IPS-20b (cell line): Measurements from ENCODE around the gene ANXA10.

Experiments used
- H3K27ac ChIP-seq: one replicate; pipeline ENCODE4 v1.5.1; 2013; ENCODE audit warnings: low read length
- H3K27me3 ChIP-seq: 2 replicates; pipeline ENCODE4 v1.6.1; 2013; ENCODE audit warnings: mild to moderate bottlenecking, low read length, inconsistent platforms; ENCODE audit not compliant: insufficient read depth
- H3K36me3 ChIP-seq: 2 replicates; pipeline ENCODE4 v1.6.1; 2013; ENCODE audit warnings: low read depth, mild to moderate bottlenecking, inconsistent platforms, low read length, moderate library complexity; ENCODE audit not compliant: insufficient read depth
- H3K4me1 ChIP-seq: 2 replicates; pipeline ENCODE4 v1.6.1; 2013; ENCODE audit warnings: mild to moderate bottlenecking, control low read depth, inconsistent platforms, low read length, moderate library complexity; ENCODE audit not compliant: insufficient read depth
- H3K4me3 ChIP-seq: 2 replicates; pipeline ENCODE4 v1.5.1; 2013; ENCODE audit warnings: mild to moderate bottlenecking, low read length, inconsistent platforms
- H3K9ac ChIP-seq: 2 replicates; pipeline ENCODE4 v1.6.1; 2013; ENCODE audit warnings: low read depth, mild to moderate bottlenecking, inconsistent platforms, low read length, moderate library complexity
- H3K9me3 ChIP-seq: 2 replicates; pipeline ENCODE4 v1.6.1; 2013; ENCODE audit warnings: mild to moderate bottlenecking, low read depth, low read length, inconsistent platforms; ENCODE audit not compliant: insufficient read depth

ANXA10 gene

DNA sequence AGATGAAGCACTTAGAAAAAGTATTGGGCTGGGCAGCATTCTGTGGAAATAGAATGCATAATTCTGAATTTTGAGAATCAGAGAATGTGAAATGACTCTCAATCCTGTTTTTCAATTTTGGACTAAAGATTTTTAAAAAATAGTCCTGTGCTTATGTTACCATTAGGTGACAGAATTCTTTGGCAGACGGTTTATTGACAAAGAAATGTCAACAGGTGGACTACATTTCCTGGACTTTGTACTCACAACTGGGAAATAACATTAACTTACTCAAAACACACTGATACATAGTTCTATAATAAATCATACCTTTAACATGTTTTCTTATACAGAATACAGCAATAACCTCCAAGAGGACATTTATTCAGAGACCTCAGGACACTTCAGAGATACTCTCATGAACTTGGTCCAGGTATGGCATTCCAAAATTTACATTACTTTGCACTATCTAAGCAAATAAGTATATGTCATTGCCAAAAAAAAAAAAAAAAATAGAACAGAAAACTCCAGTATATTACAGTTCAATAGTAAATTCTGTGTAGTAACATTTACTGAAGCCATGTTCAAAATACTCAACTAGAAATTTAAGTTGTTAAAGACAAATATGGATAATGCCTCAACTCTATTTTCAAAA, 72.7 kb downstream of the ANXA10 start:
- no peak overlapping the region for H3K27ac ChIP-seq
- H3K9me3 ChIP-seq: peaks cover 2% of the 10 kb centered on the region; the same call in 1 of the 2 replicates
- H3K4me1 ChIP-seq: no peaks in the 10 kb centered on the region; the same call in 1 of the 2 replicates
- H3K27me3 ChIP-seq: no peaks in the 10 kb centered on the region
- no peak overlapping the region for H3K4me3 ChIP-seq
- H3K36me3 ChIP-seq: no peaks in the 10 kb centered on the region
- no peak overlapping the region for H3K9ac ChIP-seq

DNA sequence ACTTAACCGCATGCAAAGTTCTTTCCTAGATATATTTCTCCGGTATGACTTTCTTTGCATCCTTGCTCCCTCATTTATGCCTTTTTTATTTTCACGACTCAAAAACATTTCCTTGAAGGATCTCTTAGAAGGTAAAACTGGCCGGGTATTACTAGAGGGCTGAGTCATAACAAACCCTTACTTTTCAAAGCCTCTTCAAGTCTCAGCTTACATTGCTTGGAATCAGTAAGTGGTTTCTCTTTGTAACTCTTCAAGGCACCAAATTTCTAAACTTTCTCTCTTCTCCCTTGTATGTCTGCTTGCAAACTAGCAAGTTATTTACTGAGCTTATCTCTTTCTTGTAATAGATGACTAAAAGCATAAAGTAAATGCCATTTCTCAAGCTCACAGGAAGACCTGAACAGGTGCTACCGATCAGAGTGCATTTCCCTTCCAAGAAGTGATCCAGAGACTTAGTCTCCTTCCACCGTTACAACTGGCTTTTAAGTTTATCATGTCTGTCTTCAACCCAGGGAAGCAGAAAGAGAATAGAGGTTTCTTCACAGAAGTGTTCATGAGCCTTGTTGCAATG, 75.5 kb downstream of the ANXA10 start:
- no peak overlapping the region for H3K4me3 ChIP-seq
- no peaks in the 10 kb centered on the region for H3K27me3 ChIP-seq
- H3K27ac ChIP-seq: no peak overlapping the region
- peaks cover 7% of the 10 kb centered on the region; the same call in 1 of the 2 replicates for H3K4me1 ChIP-seq
- no peaks in the 10 kb centered on the region for H3K9me3 ChIP-seq
- no peak overlapping the region for H3K9ac ChIP-seq
- H3K36me3 ChIP-seq: no peaks in the 10 kb centered on the region

DNA sequence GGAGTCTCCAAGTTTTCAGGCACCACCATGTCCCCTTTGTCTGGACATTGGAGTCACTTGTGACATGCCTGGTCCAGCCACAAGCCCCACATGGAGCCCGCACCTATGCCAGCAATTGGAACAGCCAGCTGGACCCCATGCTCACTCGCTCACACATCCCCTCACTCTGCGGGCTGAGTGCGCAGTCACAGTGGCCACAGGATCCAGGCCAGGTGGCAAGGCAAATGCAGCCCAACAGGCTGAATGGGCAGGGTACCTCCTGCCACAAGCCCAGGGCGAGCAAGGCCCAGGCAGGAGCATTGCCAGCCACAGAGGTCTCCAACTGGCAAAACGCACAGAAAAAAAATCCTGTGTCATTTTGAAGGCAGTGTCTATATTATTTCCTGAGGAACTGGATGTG, 82.0 kb downstream of the ANXA10 start:
- Histone ChIP-seq H3K9ac (no peak overlapping the region), H3K27me3 (no peaks in the 10 kb centered on the region), H3K4me1 (peaks cover 7% of the 10 kb centered on the region; the same call in 1 of the 2 replicates), H3K4me3 (no peak overlapping the region), H3K36me3 (no peaks in the 10 kb centered on the region), H3K27ac (no peak overlapping the region), H3K9me3 (no peaks in the 10 kb centered on the region)

DNA sequence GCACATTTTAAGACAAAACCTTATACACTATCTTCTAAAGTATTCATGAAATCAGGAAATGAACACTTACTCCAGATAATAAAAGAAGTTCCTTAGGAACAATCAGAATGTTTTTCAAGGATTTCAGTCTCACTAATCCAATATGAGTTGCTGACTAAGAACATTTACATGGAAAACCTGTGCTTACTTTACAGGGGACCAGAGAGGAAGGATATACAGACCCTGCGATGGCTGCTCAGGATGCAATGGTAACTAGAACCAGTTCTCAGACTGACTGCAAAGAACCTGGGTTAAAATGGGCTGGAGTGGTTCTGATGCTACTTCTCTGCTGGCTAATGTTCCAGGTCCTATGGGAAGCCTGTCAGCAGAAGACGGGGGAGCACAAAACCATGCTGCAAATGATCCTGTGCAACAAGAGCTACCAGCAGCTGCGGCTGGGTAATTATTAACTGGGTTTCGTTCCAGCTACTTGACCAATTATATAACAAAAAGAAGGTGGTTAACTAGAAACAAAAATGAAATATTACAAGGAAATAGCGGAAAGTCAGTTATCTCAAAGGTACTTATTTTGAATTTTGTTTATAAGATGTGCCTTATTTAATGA, 85.3 kb downstream of the ANXA10 start:
- H3K27me3 ChIP-seq: no peaks in the 10 kb centered on the region
- H3K36me3 ChIP-seq: no peaks in the 10 kb centered on the region
- H3K9me3 ChIP-seq: no peaks in the 10 kb centered on the region
- H3K9ac ChIP-seq: no peak overlapping the region
- no peak overlapping the region for H3K4me3 ChIP-seq
- no peaks in the 10 kb centered on the region for H3K4me1 ChIP-seq
- no peak overlapping the region for H3K27ac ChIP-seq

DNA sequence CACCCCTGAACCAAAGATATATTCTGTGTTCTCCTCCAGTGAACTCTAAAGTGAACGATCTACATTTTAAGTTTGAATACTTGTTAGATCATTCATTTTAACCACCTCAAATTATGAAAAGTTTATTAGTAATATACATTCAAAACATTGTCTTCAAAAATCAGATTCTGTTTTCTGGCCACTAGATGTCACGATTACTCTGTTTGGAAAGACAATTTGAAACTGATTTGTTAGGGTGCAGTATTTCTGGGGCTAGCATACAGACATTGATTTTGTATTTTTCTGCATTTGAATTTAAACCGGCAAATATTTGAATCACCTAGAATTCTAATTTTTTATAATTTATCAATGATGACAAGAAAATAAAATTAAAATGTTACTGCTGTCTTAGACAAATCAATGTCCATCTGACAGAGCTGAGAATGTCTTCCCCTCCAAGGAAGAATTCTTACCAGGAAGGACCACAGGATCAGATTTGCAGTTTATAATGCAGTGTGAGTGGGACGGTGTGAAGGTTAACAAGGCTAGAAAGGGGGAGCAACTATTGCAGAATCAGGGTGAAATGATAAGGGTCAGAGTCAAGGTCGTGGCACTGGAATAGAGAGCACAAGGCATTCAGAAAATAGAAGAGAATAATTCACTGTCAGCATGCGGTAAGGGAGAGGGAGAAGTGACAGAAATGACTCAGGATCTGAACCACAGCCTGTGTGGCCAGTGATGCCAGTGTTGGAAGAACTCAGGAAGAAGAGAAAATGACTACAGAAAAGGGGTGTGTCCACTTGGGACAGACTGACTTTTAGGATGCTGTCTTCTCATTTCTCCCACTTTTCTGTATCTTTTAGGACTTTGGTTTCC, 91.6 kb downstream of the ANXA10 start:
- H3K4me3 ChIP-seq: no peak overlapping the region
- H3K27ac ChIP-seq: no peak overlapping the region
- no peaks in the 10 kb centered on the region for H3K9me3 ChIP-seq
- no peaks in the 10 kb centered on the region for H3K4me1 ChIP-seq
- H3K27me3 ChIP-seq: no peaks in the 10 kb centered on the region
- no peak overlapping the region for H3K9ac ChIP-seq
- H3K36me3 ChIP-seq: no peaks in the 10 kb centered on the region

DNA sequence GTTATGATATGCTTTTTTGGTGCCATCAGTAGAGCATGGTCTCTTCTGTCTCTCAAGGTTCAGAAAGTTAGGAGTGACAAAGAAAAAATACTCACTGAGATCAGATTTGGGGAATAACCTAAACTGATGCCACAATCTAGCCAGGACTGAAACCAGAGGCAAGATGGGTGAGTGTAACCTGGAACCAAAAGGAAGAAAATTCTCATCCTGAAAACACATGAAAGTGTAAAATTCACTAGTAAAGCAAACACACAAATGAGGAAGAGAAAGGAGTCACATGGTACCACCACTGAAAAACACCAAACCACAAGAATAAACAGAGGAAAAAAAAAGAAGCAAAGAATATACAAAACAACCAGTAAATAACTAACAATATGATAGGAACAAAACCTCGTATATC, 96.4 kb downstream of the ANXA10 start:
- no peak overlapping the region for H3K27ac ChIP-seq
- H3K9ac ChIP-seq: no peak overlapping the region
- H3K36me3 ChIP-seq: no peaks in the 10 kb centered on the region
- no peaks in the 10 kb centered on the region for H3K27me3 ChIP-seq
- no peaks in the 10 kb centered on the region for H3K9me3 ChIP-seq
- no peaks in the 10 kb centered on the region for H3K4me1 ChIP-seq
- no peak overlapping the region for H3K4me3 ChIP-seq

DNA sequence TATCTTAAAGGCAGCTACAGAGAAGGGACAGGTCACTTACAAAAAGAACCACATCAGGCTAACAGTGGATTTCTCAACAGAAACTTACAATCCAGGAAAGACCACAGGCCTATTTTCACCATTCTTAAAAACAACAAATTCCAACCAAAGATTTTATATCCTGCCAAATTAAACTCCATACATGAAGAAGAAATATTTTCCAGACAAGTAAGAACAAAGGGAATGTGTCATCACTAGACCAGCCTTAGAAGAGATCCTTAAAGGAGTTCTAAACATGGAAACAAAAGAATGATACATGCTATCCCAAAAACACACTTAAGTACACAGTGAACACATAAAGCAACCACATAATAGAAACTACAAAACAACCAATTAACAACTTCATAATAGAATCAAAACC, 105.6 kb downstream of the ANXA10 start:
- no peaks in the 10 kb centered on the region for H3K4me1 ChIP-seq
- no peaks in the 10 kb centered on the region for H3K36me3 ChIP-seq
- no peak overlapping the region for H3K4me3 ChIP-seq
- no peaks in the 10 kb centered on the region for H3K27me3 ChIP-seq
- no peak overlapping the region for H3K9ac ChIP-seq
- H3K9me3 ChIP-seq: peaks cover 10% of the 10 kb centered on the region
- H3K27ac ChIP-seq: no peak overlapping the region

DNA sequence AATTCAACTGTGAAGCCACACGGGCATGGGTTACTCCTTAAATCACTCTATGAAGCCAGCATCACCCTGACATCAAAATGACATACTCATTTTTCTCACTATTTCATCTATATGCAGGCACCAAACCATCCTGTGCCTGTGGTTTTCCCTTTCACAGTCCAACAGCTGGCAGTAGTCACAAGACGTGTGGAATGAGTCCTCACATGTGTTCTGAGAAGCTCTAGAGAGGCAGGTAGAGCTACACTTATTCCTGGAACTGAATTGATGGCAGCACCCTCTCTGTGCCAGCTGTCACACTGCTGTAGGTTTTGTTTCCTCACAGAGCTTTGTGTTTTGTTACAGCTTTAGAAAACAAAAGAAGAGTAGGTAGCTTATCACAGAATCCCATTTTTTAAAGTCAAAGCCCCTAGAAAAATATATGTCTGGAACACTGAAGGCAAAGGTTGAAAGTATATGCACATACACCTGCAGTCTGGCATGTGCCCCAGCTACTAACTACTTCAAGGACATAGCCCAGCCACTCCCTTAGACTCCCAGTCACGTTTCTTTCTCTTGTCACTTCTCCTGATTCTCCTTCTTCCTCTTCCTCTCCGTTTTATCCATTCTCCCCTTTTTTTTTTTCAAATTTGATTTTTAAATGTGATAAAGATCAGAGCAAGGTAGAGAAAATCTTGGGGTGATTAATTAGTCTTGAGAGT, 107.1 kb downstream of the ANXA10 start:
- no peak overlapping the region for H3K4me3 ChIP-seq
- peaks cover 25% of the 10 kb centered on the region for H3K9me3 ChIP-seq
- no peaks in the 10 kb centered on the region for H3K27me3 ChIP-seq
- H3K36me3 ChIP-seq: no peaks in the 10 kb centered on the region
- H3K4me1 ChIP-seq: no peaks in the 10 kb centered on the region
- H3K27ac ChIP-seq: no peak overlapping the region
- H3K9ac ChIP-seq: no peak overlapping the region

DNA sequence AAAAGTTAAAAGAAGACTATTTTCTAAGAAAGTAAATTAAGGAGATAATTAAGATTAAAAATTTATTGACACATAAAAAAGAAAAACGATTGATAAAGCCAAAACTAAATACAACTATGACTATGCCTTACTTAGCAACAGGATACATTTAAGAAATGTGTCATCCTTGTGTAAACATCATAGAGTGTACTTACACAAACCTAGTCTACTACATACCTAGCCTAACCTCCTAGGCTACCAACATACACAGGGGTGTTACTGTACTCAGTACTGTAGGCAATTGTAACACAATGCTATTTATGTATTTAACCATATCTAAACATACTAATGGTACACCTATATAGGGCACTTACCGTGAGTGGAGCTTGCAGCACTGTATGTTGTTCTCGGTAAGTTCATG, 108.3 kb downstream of the ANXA10 start:
- no peak overlapping the region for H3K4me3 ChIP-seq
- H3K27ac ChIP-seq: no peak overlapping the region
- no peaks in the 10 kb centered on the region for H3K27me3 ChIP-seq
- H3K36me3 ChIP-seq: no peaks in the 10 kb centered on the region
- H3K4me1 ChIP-seq: no peaks in the 10 kb centered on the region
- peaks cover 33% of the 10 kb centered on the region for H3K9me3 ChIP-seq
- H3K9ac ChIP-seq: no peak overlapping the region

DNA sequence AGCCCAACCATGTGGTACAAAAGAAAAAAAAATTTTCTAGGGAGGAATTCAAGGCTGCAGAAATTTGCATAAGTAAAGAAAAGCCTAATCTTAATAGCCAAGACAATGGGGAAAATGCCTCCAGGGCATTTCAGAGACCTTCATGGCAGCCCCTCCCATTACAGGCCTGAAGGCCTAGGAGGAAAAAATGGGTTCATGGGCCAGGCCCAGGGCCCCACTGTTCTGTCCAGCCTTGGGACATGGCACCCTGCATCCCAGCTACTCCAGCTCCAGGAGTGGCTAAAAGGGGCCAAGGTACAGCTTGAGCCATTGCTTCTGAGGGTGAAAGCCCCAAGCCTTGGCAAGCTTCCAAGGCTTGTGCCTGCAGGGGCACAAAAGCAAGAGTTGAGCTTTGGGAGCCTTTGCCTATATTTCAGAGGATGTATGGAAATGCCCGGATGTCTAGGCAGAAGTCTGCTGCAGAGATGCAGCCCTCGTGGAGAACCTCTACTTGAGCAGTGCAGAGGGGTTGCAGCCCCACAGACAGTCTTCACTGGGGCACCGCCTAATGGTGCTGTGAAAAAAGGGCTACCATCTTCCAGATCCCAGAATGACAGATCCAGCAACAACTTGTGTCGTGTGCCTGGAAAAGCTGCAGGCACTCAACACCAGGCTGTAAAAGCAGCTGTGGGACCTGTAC, 111.0 kb downstream of the ANXA10 start:
- Histone ChIP-seq H3K36me3 (no peaks in the 10 kb centered on the region), H3K27me3 (no peaks in the 10 kb centered on the region), H3K4me3 (no peak overlapping the region), H3K9ac (no peak overlapping the region), H3K4me1 (no peaks in the 10 kb centered on the region), H3K9me3 (peaks cover 33% of the 10 kb centered on the region), H3K27ac (no peak overlapping the region)
